Raji (cell line): ENCODE data around the gene PCDHA9.

Experiments
- POLR2A ChIP-seq: IDR thresholded peaks from 2 replicates; pipeline ENCODE4 v1.6.1; 2011; ENCODE audit warnings: low read depth, low read length, control low read depth; ENCODE audit not compliant: insufficient read depth

The PCDHA9 gene

DNA sequence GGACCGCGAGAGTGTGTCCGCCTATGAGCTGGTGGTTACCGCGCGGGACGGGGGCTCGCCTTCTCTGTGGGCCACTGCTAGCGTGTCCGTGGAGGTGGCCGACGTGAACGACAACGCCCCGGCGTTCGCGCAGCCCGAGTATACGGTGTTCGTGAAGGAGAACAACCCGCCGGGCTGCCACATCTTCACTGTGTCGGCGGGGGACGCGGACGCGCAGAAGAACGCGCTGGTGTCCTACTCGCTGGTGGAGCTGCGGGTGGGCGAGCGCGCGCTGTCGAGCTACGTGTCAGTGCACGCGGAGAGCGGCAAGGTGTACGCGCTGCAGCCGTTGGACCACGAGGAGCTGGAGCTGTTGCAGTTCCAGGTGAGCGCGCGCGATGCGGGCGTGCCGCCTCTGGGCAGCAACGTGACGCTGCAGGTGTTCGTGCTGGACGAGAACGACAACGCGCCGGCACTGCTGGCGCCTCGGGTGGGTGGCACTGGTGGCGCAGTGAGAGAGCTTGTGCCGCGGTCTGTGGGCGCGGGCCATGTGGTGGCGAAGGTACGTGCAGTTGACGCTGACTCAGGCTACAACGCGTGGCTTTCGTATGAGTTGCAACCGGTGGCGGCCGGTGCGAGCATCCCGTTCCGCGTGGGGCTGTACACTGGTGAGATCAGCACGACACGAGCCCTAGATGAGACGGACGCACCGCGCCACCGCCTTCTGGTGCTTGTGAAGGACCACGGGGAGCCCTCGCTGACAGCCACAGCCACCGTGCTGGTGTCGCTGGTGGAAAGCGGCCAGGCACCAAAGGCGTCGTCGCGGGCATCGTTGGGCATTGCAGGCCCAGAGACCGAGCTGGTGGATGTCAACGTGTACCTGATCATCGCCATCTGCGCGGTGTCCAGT is 12.3 kb upstream of the PCDHA9 start:
- TF ChIP-seq POLR2A = no peak

DNA sequence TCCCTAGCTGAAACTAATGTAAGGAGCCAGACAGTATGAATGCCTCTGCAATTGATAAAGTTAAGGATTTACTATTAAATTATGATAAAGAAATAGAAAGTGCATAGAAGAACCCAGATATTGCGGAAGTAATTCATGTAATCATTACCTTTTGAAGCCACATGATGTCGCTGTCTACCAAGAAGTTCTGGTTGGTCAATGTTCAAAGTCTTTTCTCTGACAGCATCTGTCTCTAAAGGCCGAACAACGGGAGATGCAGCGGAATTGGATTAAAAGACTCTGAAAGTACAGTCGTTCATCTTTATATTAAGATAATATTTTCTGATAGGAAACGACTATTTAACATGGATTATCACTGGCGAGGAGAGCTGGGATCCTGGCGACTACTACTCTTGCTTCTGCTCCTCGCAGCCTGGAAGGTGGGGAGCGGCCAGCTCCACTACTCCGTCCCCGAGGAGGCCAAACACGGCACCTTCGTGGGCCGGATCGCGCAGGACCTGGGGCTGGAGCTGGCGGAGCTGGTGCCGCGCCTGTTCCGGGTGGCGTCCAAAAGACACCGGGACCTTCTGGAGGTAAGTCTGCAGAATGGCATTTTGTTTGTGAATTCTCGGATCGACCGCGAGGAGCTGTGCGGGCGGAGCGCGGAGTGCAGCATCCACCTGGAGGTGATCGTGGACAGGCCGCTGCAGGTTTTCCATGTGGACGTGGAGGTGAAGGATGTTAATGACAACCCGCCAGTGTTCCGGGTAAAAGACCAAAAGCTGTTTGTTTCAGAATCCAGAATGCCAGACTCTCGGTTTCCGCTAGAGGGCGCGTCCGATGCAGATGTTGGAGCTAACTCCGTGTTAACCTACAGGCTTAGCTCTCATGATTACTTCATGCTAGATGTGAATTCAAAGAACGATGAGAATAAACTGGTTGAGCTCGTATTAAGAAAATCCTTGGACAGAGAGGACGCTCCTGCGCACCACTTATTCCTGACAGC is 6.9 kb upstream of the PCDHA9 start, which contains the start of gene PCDHA8:
Gene PCDHA8 (plus strand): TSS at position 210 of the 985 bp plus-strand sequence. CDS start 135 bp downstream, at position 345.
- no peak for TF ChIP-seq POLR2A

DNA sequence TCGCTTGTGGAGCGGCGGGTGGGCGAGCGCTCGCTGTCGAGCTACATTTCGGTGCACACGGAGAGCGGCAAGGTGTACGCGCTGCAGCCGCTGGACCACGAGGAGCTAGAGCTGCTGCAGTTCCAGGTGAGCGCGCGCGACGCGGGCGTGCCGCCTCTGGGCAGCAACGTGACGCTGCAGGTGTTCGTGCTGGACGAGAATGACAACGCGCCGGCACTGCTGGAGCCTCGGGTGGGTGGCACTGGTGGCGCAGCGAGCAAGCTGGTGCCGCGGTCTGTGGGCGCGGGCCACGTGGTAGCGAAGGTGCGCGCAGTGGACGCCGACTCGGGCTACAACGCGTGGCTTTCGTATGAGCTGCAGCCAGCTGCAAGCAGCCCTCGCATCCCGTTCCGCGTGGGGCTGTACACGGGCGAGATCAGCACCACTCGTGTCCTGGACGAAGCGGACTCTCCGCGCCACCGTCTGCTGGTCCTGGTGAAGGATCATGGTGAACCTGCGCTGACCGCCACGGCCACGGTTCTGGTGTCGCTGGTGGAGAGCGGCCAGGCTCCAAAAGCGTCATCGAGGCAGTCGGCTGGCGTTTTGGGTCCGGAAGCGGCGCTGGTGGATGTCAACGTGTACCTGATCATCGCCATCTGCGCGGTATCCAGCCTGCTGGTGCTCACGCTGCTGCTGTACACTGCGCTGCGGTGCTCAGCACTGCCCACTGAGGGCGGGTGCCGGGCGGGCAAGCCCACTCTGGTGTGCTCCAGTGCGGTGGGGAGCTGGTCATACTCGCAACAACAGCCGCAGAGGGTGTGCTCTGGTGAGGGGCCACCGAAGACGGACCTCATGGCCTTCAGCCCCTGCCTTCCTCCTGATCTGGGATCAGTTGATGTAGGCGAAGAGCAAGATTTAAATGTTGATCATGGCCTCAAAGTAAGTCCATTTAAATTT is 5.1 kb upstream of the PCDHA9 start:
- TF ChIP-seq POLR2A = no peak

DNA sequence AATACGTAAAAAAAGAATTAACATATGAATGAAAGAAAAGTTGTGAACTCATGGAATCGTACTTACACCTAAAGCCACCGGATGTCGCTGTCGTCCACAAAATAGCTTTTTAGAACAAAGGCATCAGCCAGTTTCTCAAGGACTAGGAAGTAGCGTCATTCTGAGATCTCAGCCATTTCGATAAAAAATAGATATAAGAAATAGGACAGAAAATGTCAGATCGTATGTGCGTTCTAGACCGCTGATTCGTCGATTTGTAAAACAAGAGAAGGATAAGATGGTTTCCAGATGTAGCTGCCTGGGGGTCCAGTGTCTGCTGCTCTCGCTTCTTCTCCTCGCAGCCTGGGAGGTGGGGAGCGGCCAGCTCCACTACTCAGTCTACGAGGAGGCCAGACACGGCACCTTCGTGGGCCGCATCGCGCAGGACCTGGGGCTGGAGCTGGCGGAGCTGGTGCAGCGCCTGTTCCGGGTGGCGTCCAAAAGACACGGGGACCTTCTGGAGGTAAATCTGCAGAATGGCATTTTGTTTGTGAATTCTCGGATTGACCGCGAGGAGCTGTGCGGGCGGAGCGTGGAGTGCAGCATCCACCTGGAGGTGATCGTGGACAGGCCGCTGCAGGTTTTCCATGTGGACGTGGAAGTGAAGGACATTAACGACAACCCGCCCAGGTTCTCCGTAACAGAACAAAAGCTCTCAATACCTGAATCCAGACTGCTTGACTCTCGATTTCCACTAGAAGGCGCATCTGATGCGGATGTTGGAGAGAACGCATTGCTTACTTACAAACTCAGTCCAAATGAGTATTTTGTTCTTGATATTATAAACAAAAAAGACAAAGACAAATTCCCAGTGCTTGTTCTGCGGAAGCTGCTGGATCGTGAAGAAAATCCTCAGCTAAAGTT is 7.8 kb downstream of the PCDHA9 start, which contains the start of gene PCDHA10:
Gene PCDHA10 (plus strand): TSS at position 126 of the 903 bp plus-strand sequence. CDS start 152 bp downstream, at position 278.
- no peak for TF ChIP-seq POLR2A

DNA sequence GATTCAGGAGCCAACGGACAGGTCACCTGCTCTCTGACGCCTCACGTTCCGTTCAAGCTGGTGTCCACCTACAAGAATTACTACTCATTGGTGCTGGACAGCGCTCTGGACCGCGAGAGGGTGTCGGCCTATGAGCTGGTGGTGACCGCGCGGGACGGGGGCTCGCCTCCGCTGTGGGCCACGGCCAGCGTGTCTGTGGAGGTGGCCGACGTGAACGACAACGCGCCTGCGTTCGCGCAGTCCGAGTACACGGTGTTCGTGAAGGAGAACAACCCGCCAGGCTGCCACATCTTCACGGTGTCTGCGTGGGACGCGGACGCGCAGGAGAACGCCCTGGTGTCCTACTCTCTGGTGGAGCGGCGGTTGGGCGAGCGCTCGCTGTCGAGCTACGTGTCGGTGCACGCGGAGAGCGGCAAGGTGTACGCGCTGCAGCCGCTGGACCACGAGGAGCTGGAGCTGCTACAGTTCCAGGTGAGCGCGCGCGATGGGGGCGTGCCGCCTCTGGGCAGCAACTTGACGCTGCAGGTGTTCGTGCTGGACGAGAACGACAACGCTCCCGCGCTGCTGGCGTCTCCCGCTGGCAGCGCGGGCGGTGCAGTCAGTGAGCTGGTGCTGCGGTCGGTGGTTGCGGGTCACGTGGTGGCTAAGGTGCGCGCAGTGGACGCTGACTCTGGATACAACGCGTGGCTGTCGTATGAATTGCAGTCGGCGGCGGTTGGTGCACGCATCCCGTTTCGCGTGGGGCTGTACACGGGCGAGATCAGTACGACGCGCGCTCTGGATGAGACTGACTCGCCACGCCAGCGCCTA is 9.2 kb downstream of the PCDHA9 start:
- no peak for TF ChIP-seq POLR2A

DNA sequence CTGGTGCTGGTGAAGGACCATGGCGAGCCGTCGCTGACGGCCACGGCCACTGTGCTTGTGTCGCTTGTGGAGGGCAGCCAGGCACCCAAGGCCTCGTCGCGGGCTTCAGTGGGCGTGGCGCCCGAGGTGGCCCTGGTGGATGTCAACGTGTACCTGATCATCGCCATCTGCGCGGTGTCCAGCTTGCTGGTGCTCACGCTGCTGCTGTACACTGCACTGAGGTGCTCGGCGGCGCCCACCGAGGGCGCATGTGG is 9.7 kb downstream of the PCDHA9 start:
- TF ChIP-seq POLR2A = no peak

DNA sequence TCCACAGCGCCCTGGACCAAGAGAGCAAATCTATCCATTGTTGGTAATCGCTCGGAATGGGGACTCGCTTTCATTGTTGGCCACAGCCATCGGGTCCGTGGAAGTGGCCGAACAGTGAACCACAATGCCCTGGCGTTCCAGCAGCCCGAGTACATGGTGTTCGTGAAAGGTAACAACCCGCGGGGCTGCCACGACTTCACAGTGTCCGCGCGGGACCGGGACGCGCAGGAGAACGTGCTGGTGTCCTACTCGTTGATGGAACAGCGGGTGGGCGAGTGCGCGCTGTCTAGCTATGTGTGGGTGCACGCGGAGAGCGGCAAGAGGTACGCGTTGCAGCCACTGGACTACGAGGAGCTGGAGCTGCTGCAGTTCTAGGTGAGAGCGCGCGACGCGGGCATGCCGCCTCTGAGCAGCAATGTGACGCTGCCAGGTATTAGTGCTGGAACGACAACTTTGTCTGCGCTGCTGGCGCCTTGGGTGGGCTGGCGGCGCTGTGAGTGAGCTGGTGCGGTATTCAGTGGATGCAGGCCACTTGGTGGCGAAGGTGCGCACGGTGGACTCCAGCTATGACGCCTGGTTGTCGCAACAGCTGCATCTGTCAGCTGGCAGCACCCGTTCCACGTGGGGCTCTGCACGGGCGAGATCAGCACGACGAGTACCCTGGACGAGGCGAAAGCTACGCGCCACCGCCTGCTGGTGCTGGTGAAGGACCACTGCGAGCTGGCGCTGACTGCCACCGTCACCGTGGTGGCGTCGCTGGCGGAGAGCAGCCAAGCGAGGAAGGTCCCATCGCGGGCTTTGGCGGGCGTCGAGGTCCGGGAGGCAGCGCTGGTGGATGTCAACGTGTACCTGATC is 14.5 kb downstream of the PCDHA9 start:
- no peak for TF ChIP-seq POLR2A

DNA sequence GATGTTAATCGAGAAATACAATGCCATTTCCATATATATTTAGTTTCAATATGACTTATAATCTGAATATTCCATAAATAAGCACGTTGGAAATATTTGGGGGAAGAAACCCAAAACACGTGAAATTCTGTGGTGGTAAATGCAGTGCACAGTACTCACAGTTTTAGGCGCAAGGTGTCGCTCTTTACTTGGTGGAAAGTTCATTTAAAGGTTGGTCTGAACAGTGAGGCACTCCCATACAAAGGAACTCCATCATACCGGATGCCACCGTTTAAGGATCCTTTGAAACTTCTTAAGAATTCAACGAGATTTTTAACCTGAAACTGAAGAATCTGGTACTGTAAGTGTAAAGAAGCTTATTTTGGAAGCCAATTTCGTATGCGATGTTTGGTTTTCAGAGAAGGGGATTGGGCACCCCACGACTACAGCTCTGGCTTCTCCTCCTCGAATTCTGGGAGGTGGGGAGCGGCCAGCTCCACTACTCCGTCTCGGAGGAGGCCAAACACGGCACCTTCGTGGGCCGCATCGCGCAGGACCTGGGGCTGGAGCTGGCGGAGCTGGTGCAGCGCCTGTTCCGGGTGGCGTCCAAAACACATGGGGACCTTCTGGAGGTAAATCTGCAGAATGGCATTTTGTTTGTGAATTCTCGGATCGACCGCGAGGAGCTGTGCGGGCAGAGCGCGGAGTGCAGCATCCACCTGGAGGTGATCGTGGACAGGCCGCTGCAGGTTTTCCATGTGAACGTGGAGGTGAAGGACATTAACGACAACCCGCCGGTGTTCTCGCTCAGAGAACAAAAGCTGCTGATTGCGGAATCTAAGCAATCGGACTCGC is 20.8 kb downstream of the PCDHA9 start, which contains the start of gene PCDHA11:
Gene PCDHA11 (plus strand): TSS at position 237 of the 834 bp plus-strand sequence. CDS start 147 bp downstream, at position 384.
- no peak for TF ChIP-seq POLR2A

DNA sequence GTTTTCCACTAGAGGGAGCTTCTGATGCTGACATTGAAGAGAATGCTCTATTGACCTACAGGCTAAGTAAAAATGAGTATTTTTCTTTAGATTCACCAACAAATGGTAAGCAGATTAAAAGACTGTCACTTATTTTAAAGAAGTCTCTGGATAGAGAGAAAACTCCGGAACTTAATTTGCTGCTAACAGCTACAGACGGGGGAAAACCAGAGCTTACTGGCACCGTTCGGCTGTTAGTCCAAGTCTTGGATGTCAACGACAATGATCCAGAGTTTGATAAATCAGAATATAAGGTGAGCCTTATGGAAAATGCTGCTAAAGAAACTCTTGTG is 21.3 kb downstream of the PCDHA9 start:
- no peak for TF ChIP-seq POLR2A

DNA sequence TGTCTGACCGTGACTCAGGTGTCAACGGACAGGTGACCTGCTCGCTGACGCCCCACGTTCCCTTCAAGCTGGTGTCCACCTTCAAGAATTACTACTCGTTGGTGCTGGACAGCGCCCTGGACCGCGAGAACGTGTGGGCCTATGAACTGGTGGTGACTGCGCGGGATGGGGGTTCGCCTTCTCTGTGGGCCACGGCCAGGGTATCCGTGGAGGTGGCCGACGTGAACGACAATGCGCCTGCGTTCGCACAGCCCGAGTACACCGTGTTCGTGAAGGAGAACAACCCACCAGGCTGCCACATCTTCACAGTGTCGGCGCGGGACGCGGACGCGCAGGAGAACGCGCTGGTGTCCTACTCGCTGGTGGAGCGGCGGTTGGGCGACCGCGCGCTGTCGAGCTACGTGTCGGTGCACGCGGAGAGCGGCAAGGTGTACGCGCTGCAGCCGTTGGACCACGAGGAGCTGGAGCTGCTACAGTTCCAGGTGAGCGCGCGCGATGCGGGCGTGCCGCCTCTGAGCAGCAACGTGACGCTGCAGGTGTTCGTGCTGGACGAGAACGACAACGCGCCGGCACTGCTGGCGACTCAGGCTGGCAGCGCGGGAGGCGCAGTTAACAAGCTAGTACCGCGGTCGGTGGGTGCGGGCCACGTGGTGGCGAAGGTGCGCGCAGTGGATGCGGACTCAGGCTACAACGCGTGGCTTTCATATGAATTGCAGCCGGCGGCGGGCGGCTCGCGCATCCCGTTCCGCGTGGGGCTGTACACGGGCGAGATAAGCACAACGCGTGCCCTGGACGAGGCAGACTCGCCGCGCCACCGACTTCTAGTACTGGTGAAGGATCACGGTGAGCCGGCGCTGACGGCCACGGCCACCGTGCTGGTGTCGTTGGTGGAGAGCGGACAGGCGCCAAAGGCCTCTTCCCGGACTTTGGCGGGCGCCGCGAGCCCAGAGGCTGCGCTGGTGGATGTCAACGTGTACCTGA is 22.3 kb downstream of the PCDHA9 start:
- no peak for TF ChIP-seq POLR2A
